Measurements from ENCODE around the gene RANBP17. TPM values are rescaled to one million over a fixed set of nuclear protein-coding genes. Genes with fewer than 3 reads are reported as not detected.

RANBP17 gene
- total RNA-seq, 1 donor from 2014 or later, result 2.0 TPM

DNA sequence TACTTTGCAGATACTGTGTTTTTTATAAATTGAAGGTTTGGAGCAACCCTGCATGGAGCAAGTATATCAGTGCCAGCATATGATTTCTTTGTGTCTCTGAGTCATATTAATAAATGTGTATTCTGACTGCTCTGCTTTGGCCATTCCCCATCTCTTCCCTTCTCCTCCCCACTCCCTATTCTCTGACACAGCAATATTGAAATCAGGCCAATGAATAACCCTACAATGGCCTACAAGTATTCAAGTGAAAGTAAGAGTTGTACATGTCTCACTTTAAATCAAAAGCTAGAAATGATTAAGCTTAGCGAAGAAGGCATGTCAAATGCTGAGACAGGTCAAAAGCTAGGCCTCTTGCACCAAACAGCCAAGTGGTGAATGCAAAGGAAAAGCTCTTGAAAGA, 365.0 kb downstream of the RANBP17 start:
- DNase-seq (ENCODE audit: low read depth), result no peak

DNA sequence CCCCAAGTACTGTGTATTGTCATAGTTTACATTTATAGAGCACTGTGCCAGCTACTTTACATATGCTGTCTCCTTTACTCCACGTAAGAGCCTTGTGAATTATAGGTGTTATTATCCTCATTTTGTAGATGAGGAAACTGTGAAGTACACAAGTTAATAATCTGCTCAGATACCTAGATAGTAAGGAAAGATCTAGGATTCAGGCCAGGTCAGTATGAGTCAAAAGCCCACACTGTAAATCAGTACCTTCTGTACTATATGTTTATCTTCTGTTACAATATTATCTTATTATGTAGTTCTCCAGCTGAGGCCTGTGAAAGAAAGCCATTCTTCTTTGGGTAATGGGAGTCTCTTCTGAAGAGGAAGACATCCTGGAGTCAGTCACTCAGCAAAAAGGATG, 374.8 kb downstream of the RANBP17 start:
- DNase-seq (ENCODE audit: low read depth), result no peak

DNA sequence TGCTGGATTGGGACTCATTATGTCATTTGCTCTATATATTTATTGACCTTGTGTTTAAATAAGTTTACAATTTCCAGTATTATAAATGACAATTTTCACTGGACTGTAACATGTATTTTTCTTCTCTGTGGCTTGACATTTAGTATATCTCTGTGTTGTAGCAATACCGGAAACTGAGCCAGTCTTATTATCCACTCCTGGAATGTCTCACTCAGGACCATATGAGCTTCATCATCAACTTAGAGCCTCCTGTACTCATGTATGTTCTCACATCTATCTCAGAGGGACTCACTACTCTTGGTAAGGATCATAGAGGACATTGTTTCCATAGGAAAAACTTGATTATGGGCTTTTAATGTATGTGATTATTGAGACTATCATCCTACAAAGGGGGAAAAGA, 380.7 kb downstream of the RANBP17 start:
- no peak for DNase-seq (ENCODE audit: low read depth)

DNA sequence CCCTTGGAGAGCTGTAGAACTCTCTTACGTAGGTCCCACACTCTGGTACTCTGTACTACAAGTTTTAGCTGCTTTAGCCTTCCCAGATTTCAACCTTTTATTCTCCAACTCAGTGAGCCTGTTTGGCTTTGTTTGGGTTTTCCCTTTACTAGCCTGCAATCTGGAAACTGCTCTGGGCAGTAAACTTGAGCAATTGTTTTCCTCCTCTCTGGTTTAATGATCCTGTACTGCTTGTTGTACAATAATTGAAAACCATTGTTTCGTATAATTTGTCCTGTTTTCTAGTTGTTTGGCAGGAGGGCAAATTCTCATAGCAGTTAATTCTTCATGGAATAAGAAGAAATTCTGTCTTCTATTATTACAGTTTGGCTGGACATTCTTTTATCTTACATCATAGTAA, 384.4 kb downstream of the RANBP17 start:
- DNase-seq (ENCODE audit: low read depth), result no peak

DNA sequence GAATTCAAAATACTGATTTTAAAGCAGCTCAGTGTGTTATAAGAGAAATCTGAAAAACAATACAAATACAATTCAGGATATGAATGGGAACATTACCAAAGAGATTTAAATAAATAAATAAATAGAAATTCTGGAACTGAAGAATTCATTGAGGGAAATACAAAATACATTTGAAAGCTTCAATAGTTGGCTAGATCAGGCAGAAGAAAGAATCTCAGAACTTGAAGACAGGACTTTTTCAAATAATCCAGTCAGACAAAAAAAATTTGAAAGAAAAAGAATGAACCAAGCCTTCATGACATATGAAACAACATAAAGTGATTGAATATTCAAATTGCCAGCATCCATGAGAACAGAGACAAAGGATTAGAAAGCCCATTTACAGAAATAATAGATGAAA, 387.6 kb downstream of the RANBP17 start:
- DNase-seq (ENCODE audit: low read depth), result no peak

DNA sequence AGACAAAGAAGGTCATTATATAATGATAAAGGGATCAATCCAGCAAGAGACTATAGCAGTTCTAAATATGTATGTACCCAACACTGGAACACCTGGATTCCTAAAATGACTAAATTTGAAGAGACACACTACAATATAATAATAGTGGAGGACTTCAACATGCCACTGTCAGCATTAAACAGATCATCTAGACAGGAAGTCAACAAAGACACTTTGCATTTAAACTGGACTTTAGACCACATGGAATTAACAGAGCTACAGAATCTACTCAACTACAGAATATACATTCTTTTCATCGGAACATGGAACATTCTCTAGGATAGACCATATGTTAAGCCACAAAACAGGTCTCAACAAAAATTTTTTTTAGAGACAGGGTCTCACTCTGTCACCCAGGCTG, 388.9 kb downstream of the RANBP17 start:
- no peak for DNase-seq (ENCODE audit: low read depth)

DNA sequence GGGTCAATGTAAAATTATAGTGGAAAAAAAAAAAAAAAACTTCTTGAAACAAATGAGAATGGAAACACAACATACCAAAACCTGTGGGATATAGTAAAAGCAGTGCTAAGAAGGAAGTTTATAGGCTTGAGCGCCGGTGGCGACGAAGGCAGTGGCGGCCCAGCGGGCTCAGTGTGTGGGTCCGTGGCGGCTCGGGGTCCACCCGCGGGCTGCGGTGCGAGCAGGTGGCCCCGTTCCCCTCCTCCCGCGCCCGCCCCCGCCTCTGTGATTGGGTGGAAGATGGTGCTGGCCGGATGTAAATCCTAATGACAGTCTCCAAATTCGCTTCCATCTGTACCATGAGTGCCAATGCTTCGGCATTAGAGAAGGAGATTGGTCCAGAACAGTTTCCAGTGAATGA, 389.7 kb downstream of the RANBP17 start:
- no peak for DNase-seq (ENCODE audit: low read depth)

DNA sequence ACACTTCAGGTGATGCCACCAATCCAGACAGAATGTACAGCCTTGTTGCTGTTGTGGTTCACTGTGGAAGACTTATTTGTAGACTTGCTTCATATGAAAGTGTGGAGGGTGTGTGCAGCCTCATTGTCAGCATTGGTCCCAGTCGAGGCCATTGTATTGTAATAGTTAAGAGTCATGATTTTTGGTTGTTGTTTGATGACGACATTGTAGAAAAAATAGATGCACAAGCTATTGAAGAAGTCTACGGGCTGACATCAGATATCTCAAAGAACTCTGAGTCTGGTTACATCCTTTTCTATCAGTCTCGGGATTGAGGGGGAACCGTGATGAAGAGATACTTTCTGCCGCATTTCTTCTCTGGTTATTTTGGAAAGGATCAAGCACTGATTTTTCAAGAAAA, 390.9 kb downstream of the RANBP17 start:
- no peak for DNase-seq (ENCODE audit: low read depth)

DNA sequence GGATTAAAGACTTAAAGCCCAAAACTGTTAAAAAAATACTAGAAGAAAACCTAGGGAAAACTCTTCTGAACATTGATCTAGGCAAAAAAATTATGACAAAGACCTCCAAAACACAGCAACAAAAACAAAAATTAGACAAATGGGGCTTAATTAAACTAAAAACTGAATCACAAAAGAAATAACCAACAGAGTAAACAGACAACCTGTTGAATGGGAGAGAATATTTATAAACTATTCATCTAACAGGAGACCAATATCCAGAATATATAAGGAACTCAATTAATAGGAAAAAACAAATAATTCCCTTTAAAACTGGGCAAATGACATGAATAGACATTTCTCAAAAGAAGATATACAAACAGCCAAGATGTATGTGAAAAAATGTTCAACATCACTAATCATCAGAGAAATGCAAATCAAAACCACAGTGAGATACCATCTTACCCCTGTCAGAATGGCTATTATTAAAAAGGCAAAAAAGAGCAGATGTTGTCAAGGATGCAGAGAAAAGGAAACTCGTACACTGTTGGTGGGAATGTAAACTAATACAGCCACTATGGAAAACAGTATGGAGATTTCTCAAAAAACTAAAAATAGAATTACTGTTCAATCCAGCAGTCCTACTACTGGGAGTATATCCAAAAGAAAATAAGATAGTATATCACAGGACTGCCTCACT, 397.1 kb downstream of the RANBP17 start:
- DNase-seq (ENCODE audit: low read depth), result no peak

DNA sequence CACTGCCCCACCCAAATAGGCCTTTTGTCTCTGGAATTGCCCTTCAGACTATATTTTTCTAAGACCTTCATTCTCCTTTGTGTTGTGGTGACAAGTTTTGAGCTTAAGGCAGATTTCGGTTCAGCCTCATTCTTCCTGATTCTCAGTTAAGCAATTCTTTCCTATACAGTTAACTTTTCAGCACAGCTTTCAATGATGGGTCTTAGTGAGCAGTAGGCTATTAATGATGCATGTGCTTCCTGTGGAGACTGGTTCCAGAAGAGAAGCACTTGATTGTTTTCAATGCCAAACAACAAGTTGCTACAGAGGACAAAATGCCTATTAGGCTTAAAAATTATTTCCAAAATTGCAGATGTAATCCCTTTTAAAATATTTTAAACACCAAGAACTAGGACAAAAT, 399.5 kb downstream of the RANBP17 start:
- no peak for DNase-seq (ENCODE audit: low read depth)

DNA sequence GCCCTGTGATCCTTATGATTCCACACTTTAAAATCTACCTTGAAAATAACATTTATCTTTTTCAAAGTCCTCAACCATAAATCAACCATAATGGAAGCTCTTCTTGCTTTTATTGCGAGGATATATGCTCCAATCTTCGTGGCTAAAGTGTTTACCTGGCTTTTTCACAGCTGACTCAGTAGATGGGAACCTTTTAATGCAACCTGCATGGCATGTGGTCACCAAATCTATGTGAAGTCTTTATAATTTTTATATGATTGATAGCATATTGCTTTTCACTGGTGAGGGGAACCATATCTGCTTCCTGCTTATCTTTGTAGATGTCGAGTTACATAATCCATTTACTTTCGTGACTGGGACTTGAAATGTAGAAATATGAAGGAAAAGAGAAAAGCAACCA, 400.1 kb downstream of the RANBP17 start:
- no peak for DNase-seq (ENCODE audit: low read depth)

DNA sequence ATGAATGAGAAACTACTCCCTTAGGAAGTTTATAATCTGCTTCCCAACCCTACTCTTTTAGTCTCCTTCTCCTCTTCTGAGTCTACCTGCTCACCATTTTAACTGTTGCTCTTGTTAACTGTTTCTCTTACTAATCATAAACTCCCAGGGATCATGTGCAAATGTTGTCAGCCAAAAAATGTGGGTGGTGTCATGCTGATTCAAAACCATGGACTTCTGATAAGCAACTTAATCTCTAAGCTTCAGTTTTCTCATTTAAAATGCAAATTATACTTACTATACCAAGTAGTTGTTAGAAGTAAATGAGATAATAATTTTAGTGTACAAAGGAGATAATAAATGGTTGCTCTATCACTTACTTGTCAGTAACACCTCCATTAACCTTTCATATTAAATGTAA, 401.4 kb downstream of the RANBP17 start:
- no peak for DNase-seq (ENCODE audit: low read depth)

DNA sequence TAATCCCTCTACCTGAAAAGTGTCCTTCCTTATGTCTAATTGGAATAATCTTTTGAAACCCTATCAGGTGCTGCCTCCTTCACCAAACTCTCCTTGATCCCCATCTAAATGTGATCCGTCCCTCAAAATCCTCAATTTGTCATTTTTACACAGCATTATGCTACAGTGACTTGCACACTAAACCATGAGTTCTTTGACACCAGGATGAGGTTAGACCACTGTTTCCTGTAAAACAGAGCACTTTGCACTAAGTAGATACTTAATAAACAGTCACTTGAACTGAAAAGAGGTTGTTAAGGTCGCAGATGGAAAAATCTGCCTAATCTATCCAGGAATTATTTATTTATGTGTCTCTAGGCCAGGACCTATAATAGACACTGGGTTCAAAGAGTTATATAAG, 403.0 kb downstream of the RANBP17 start:
- no peak for DNase-seq (ENCODE audit: low read depth)

DNA sequence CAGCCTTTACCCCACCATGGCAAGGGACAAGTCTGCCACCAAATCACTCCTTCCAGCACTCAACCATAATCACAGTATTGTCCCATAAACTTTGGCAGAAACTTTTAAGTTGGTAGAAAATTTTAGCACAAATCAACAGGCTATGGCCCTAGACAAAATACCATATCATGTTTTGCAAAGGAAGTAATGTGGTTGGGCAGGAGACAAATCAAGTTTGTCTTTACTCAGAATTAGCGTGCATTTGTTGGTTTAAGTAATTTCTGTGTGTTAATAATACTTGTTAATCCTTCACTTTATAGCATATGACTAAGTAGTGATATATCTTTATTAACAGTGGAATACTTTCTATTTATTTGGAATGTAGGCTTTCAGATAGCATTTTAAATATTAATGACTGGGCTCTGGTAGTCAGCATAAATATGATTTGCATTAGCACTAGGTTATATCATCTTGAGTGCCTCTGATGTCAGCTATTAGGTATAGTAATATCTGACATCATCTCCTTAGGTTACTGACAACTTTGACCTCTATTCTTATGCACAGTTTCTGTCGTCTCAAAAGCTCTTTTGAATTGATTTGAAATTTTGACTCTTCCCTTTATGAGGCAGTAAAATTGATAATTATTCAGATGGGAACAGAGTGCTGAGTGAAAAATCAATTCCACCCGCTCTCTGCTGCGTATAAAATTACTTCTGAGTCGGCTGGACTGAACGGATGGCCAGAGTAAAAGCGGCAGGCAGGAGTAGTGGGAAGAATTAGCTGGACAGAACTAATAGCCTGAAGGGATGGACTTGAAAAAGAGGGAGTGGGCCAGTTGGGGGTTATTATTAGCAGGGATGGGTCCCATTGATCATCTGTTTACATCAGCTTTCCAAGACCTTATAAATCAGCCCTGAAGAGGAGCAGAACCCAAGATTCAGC, 407.1 kb downstream of the RANBP17 start:
- no peak for DNase-seq (ENCODE audit: low read depth)

DNA sequence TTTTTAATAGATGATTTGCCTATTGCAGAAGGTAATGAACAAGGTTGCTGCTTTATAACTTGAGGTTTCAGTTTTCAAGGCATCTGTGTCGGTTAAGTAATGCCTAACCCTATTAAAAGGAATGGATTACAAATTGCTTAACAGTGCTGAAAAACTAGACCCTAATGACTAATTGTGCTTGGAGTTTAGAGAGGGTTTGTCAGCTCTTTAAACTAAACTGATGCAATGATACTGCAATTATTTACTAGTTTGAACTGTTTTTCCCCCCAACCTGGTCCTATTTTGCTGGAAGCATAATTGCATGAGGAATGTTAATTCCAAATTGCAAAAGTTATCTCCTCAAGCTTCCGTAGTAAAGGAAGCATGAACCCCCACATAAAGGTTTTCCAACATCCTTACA, 407.9 kb downstream of the RANBP17 start:
- DNase-seq (ENCODE audit: low read depth), result no peak

DNA sequence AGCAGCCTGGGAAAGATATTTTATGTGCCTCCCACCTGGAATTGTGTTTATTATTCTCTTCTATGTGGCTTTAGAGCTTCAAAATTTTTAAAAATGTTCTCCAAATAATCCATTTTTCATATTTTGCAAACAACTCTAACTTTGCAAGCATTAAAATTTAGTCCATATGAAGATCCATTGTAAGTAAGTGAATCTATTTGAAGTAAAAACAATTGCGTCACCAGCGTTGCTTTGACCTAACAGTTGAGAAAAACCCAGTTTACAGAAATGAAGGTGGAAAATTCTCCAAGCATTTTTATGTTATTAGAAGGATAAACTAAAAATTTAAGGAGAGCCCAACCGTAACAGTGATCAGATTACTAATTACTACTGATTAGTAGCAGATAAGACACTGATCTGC, 408.3 kb downstream of the RANBP17 start:
- DNase-seq (ENCODE audit: low read depth), result no peak

DNA sequence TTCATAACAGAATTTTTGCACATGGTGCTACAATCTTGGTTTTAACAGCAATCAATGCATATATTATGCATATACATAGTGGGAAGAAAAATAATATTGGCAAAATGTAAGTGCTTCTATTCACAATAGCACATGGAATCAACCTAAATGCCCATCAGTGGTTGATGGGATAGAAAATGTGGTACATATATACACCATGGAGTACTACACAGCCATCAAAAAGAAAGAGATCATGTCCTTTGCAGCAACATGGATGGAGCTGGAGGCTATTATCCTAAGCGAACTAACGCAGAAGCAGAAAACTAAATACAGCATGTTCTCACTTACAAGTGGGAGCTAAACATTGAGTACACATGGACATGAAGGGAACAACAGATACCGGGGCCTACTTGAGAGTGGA, 410.0 kb downstream of the RANBP17 start:
- no peak for DNase-seq (ENCODE audit: low read depth)

DNA sequence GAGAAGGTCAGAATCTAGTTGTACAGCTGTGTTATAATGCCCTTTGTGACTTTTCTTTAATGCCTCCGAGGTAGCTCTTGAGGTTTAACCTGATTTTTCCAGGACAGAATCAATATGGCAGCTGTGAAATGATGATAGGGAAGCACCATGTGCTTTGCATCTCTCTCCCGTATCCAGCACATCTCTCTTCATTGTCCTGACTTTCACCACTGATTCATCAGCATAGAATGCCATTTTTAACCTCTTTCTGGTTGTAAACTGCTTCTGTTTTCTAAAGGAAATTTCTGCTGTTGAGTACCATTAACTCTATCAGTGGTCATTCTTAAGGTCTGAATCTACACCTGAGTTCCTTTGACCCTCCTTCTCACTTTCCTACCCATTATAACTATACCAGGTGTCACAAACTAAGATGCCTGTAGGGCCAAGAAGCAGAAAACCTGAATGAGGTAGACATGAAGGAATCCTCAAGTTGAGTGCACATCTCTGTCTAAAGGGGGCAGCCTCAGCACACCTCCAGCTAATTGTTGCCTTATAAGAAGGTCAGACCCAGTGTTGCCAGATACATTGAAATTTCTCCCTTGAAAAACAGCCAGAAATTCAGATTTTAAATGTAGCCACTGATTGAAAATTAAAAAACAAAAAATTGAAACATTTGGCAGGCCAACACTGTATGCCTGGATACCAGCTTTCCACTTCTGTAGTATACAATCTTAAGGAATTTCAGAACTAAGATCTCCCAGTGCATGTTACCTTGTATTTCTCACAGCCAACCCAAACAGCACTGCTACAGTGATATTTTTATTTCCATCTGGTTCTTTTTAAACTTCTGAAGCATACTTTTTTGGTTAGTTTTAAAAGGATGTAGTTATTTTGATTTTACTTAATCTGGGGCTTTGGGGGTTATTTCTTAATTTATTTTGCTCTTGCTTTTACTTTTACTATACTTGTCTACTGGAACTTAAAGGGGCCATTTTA, 411.5 kb downstream of the RANBP17 start:
- DNase-seq (ENCODE audit: low read depth), result no peak

DNA sequence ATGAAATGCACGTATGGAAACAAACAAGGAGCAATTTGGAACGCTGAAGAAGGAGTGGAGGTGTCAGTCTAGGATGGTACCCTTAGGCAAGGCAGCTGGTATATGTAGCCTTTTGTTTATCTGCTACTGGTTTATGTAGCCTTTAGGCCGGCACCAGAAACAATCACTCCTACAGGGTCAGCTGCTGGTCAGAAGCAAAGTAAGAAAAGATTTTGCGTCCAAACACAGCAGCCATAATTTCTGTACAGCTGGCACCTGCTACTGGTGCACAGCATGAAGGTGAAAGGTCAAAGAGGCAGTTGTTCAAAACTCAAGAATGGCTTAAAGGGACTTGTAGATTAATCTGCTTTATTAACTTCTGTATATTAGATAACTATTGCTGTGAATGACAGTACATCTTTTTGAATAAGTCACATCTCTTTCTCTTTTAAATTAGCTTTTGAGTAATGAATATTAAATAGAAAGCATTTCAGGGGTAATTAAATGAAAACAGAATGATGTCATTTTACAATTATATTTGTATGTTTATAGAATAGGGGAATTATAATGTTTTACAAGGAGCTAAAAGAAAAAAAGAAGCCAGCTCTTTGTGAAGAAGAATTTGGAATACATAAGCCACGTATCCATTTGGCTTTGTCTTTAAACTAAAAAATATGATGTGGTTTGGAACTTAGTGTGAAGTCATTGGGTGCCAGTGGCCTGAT, 414.2 kb downstream of the RANBP17 start:
- no peak for DNase-seq (ENCODE audit: low read depth)

DNA sequence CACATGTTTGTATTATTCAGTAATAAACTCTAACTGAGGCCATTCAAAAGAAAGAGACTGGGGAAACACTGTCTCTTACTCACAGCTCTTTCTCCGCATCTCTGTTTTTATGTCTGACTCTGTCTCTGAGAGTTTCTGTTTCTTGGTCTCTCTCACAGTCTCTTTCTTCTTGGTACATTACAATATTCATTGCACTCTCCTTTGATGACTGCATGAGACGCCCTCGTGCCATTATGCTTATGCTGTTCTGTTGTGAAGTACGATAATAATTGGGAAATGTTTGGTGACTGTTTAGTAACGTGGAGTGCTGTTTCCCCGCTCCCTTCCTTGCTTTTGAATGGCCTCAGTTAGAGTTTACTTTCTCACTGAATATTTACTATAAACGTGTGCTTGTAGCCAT, 421.9 kb downstream of the RANBP17 start:
- DNase-seq (ENCODE audit: low read depth), result no peak

DNA sequence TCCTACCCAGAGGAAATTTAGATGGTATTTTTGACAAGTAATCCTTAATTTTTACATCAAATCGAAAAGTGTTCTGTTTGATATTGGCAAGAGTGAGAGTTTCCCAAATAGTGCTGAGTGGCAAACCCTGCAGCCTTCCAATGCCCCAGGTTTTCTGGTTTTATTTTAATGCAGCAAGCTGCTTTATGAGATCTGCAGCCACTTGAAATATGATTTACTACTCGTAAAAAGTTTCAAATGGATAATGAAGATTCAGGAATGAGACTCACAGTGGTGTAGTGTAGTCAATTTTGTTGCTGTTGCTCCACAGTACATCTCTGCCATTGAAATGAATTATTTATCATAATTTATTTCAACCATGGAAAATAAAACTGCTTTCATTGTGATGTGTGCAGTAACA, 423.6 kb downstream of the RANBP17 start:
- no peak for DNase-seq (ENCODE audit: low read depth)

Data from myocyte (in vitro differentiated cells).